Measurements from ENCODE around the gene CHURC1. TPM values are rescaled to one million over a fixed set of nuclear protein-coding genes. Genes with fewer than 3 reads are reported as not detected.
"Not testable (repeated sequence)": the region's sequence is repeated elsewhere in the genome, so short reads cannot be mapped to it uniquely, and the experiment has no call there.

The CHURC1 gene
- total RNA-seq, 1 donor from 2014 or later, result 52.5 TPM

DNA sequence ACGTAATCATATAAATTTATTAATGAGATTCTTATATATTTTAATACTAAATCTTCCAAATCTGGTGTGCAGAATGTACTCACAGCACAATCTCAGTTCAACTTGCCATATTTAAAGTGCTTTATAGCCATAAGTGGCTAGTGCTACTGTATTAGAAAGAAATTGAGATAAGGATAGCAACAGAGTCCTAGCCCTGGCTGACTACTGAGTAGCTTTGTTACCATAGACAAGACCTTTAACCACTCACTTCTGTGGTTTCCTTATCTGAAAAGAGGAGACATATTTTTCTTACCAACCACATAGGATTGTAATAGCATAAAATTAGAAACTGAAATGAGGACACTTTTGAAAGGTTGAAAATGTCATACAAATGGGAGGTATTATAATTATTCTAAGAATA is 2.0 kb upstream of the CHURC1 start:
- ATAC-seq (no peak), DNase-seq (no peak)
- Histone ChIP-seq H3K9me3 (no peaks in the 10 kb centered on the region), H3K4me1 (peaks cover 13% of the 10 kb centered on the region), H3K36me3 (no peaks in the 10 kb centered on the region), H3K27ac (no peak overlapping the region), H3K27me3 (no peaks in the 10 kb centered on the region), H3K4me3 (no peak overlapping the region)
- TF ChIP-seq, protein P1, sequence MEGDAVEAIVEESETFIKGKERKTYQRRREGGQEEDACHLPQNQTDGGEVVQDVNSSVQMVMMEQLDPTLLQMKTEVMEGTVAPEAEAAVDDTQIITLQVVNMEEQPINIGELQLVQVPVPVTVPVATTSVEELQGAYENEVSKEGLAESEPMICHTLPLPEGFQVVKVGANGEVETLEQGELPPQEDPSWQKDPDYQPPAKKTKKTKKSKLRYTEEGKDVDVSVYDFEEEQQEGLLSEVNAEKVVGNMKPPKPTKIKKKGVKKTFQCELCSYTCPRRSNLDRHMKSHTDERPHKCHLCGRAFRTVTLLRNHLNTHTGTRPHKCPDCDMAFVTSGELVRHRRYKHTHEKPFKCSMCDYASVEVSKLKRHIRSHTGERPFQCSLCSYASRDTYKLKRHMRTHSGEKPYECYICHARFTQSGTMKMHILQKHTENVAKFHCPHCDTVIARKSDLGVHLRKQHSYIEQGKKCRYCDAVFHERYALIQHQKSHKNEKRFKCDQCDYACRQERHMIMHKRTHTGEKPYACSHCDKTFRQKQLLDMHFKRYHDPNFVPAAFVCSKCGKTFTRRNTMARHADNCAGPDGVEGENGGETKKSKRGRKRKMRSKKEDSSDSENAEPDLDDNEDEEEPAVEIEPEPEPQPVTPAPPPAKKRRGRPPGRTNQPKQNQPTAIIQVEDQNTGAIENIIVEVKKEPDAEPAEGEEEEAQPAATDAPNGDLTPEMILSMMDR (IDR thresholded peaks at IDR 0.05), result no peak
- intact Hi-C loops (cut with DNase I), result no loop called here

DNA sequence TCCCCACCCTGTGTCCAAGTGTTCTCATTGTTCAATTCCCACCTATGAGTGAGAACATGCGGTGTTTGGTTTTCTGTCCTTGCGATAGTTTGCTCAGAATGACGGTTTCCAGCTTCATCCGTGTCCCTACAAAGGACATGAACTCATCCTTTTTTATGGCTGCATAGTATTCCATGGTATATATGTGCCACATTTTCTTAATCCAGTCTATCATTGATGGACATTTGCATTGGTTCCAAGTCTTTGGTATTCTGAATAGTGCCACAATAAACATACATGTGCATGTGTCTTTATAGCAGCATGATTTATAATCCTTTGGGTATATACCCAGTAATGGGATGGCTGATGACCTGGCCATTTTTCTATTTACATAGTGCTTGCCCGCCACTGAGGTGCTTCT is 778 bp upstream of the CHURC1 start:
- peak overlapping the region; percentile 100 for H3K27ac ChIP-seq
- H3K36me3 ChIP-seq; DNase-seq; ATAC-seq; intact Hi-C loops (cut with DNase I); H3K27me3 ChIP-seq; H3K9me3 ChIP-seq: not testable (repeated sequence)
- peaks cover 19% of the 10 kb centered on the region for H3K4me1 ChIP-seq
- H3K4me3 ChIP-seq, result peak overlapping the region; percentile 98

DNA sequence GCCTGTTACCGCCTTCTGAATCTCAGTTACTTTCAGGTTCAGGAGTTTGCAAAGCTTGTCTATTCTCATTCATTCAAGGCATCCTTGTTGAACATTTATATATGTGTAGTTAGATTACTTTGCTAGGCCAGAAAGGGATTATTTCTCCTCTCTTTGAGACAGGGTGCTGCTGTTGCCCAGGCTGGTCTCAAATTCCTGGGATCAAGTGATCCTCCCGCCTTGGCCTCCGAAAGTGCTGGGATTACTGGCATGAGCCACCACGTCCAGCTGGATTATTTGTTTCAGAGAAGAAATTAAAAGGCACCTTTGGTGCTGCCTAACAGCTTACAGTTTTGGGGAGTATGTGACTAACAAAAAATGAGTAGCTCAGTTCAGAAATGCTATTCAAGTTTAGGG is 772 bp downstream of the CHURC1 start:
- H3K4me3 ChIP-seq, result peak overlapping the region; percentile 98
- no peaks in the 10 kb centered on the region for H3K27me3 ChIP-seq
- ATAC-seq (no peak), DNase-seq (no peak)
- H3K9me3 ChIP-seq, result no peaks in the 10 kb centered on the region
- TF ChIP-seq, protein P1 (IDR thresholded peaks at IDR 0.05), result no peak
- peak overlapping the region; percentile 100 for H3K27ac ChIP-seq
- H3K36me3 ChIP-seq, result no peaks in the 10 kb centered on the region
- intact Hi-C loops (cut with DNase I), result no loop called here
- peaks cover 26% of the 10 kb centered on the region for H3K4me1 ChIP-seq

DNA sequence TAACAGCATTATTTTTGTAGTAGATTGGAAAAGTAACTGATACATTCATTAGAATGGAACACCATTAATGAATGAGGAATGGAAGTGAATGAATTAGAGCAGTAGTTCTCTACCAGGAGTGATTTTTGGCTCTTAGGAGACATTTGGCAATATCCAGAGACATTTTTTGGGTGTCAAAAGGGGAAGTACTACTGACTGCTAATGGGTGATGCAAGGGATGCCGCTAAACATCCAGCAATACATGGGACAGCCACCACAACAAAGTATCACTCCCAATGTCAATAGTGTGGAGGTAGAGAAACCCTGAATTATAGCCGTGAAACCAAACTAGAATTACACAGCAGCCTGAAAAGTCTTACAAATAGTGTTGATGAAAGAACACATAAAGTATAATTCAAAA is 1.5 kb downstream of the CHURC1 start:
- no peaks in the 10 kb centered on the region for H3K9me3 ChIP-seq
- H3K4me3 ChIP-seq, result peak overlapping the region; percentile 98
- H3K27ac ChIP-seq, result no peak overlapping the region
- ATAC-seq, result peak; percentile 28
- H3K36me3 ChIP-seq, result no peaks in the 10 kb centered on the region
- TF ChIP-seq, protein P1 (IDR thresholded peaks at IDR 0.05), result no peak
- H3K4me1 ChIP-seq, result peaks cover 26% of the 10 kb centered on the region
- no peak for DNase-seq
- intact Hi-C loops (cut with DNase I), result no loop called here
- no peaks in the 10 kb centered on the region for H3K27me3 ChIP-seq

DNA sequence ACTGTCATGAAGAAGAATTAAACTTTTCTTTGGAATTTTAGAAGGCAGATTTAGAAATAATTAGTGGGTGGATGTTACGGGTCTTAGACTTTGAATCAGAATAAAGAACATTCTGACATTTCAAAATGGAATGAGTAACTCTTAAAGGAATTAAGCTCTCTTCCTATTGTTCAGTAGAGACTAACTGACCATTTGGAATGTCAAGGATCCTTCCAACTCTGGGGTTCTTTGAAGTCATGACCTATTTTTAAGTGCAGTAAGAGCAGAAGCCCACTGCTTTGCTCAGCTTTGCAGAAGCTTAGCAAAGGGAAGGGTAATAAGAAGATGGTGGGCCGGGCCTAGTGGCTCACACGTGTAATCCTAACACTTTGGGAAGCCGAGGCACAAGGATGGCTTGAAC is 4.0 kb downstream of the CHURC1 start:
- Histone ChIP-seq H3K4me1 (peaks cover 26% of the 10 kb centered on the region), H3K27me3 (no peaks in the 10 kb centered on the region), H3K4me3 (no peak overlapping the region), H3K36me3 (no peaks in the 10 kb centered on the region), H3K27ac (no peak overlapping the region), H3K9me3 (no peaks in the 10 kb centered on the region)
- DNase-seq, result no peak
- ATAC-seq, result no peak
- TF ChIP-seq, protein P1 (IDR thresholded peaks at IDR 0.05), result no peak
- intact Hi-C loops (cut with DNase I), result no loop called here

DNA sequence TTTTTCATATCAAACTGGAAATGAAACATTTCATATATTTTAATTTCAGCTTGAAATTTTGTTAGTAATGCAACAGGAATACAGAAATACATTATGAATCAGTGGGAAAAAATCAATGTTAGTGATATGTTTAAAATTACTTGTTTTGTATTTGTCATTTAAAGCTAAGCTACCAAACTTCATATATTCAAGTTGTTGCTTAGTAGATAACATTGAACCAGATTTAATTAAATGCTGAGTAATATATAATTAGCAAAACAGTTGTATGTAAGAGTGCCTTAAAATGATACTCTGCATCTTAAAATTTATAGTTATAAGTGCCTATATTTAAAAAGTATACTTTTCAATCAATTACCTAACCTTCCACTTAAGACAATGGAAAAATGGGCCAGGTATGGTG is 5.0 kb downstream of the CHURC1 start:
- intact Hi-C loops (cut with DNase I), result no loop called here

More for the DNA sequence above, 5.0 kb downstream of the CHURC1 start:
- H3K36me3 ChIP-seq, result peaks cover 5% of the 10 kb centered on the region
- TF ChIP-seq, protein P1 (IDR thresholded peaks at IDR 0.05), result no peak
- H3K9me3 ChIP-seq, result no peaks in the 10 kb centered on the region
- no peak for ATAC-seq
- peaks cover 26% of the 10 kb centered on the region for H3K4me1 ChIP-seq
- H3K4me3 ChIP-seq, result no peak overlapping the region
- no peaks in the 10 kb centered on the region for H3K27me3 ChIP-seq
- DNase-seq, result no peak
- no peak overlapping the region for H3K27ac ChIP-seq

Measured in upper lobe of right lung (tissue), 1 donor.